Right lobe of liver (tissue), 6 donors: ENCODE data around the gene GRIA4. TPM values are rescaled to one million over a fixed set of nuclear protein-coding genes. Genes with fewer than 3 reads are reported as not detected.

Experiments
- ATAC-seq, 4 donors: fragments of 200-7000 bp; cut with Tn5 transposase; one replicate each; pipeline ENCODE4 v1.9.1; 2020; ENCODE audit warnings: mild to moderate bottlenecking in 4 of 4, moderate library complexity in 4 of 4
- DNase-seq, 3 donors: peaks; one replicate each; pipeline ENCODE4 v3.0.0-alpha.2; 2020
- H3K27ac ChIP-seq, 3 donors: fragments of 200-600 bp; one replicate each; pipeline ENCODE4 v1.8.0; 2022
- H3K27me3 ChIP-seq, 2 donors: fragments of 200-600 bp; one replicate each; pipeline ENCODE4 v1.8.0; 2022
- H3K36me3 ChIP-seq, 4 donors: fragments of 200-600 bp; sonication (generic) in 1 of 4; one replicate each; pipeline versions ENCODE4 v1.5.1 to v1.8.0; 2017 to 2022; ENCODE audit warnings: control low read depth in 1 of 4
- H3K4me1 ChIP-seq, 4 donors: fragments of 200-600 bp; sonication (generic) in 1 of 4; one replicate each; pipeline versions ENCODE4 v1.5.1 to v1.8.0; 2017 to 2022; ENCODE audit warnings: control low read depth in 1 of 4
- H3K4me3 ChIP-seq, 3 donors: fragments of 200-600 bp; one replicate each; pipeline ENCODE4 v1.8.0; 2022
- H3K9me3 ChIP-seq, 4 donors: fragments of 200-600 bp; sonication (generic) in 1 of 4; one replicate each; pipeline versions ENCODE4 v1.5.1 to v1.8.0; 2017 to 2022; ENCODE audit warnings: control low read depth in 1 of 4
- POLR2A ChIP-seq: fragments of 450-650 bp; IDR thresholded peaks from one replicate; pipeline ENCODE4 v1.6.1; 2017; ENCODE audit warnings: antibody characterized with exemption, mild to moderate bottlenecking
- WGBS: methylation state at CpG from one replicate; pipeline ENCODE4 v1.1.6; 2018; ENCODE audit warnings: low coverage, low lambda C conversion rate; ENCODE audit not compliant: insufficient coverage; ENCODE audit errors: missing lambda C conversion rate; 5-methylcytosine and 5-hydroxymethylcytosine counted together
- intact Hi-C, 2 donors: fragments of 100-400 bp; cut with DNase I; formaldehyde crosslinking; loops; one replicate each; pipeline versions ENCODE4 v1.11.2 to v1.14.1; 2022
- total RNA-seq, 6 experiments: library from RNA; depleted of rRNA in 2 of 6; stranded (reverse); fragments of >200 nt in 2 of 6; fragmentation: NEBNext Ultra II Directional in 3 of 6; extraction: Animal tissue kit (Norgen Biotek cat#: 25700) in 3 of 6; gene quantifications; one replicate each; pipeline versions ENCODE4 v1.1.0 to v1.2.4, GENCODE V29; 2016 to 2023
- TF ChIP-seq, protein P1 (sequence below), 4 donors: fragments of 200-600 bp in 3 of 4; fragments of 450-650 bp in 1 of 4; IDR thresholded peaks; one replicate each; pipeline versions ENCODE4 v1.5.1 to v1.8.0; 2016 to 2022; ENCODE audit warnings: antibody characterized with exemption in 4 of 4, mild to moderate bottlenecking in 2 of 4
- donor health status: DM: no; HTN: yes; CAD: no.
- donor health status: DM: no; HTN: no; CAD: no.
- donor health status: DM: no; HTN: no; CAD: no.
- donor health status: DM: no; HTN: yes; CAD: no.
- donor health status: DM: no; HTN: yes; CAD: no.

GRIA4 gene
- total RNA-seq, 6 experiments from 2014 or later = 0.24 TPM; not detected in 5

DNA sequence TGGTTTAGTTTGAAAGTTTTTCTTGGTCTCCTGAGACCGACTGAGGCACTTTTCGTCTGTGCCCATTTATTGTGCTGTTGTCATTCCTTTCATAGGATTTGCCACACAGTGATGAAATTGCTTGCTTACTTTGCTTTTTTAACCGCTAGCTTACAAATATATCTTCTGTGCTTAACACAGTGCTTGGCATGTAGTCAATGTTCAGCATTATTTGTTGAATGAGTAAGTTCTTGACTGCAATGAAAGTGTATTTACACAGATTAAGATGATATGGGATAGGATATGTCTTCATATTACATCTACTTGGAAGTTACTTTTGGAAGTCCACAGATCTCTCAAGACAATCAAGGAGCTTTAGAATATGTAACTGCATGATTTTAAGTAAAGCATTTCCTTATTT, 91.2 kb downstream of the GRIA4 start:
- no peak for ATAC-seq
- Histone ChIP-seq H3K27me3 (no peaks in the 10 kb centered on the region), H3K4me3 (no peak overlapping the region), H3K4me1 (no peaks in the 10 kb centered on the region), H3K9me3 (no peaks in the 10 kb centered on the region), H3K36me3 (no peaks in the 10 kb centered on the region), H3K27ac (no peak overlapping the region)
- 58% methylated on average over 3 of the region's 3 CpGs for WGBS
- intact Hi-C loops = no loop called here
- DNase-seq = no peak
- no peak for TF ChIP-seq POLR2A
- TF ChIP-seq, protein P1, sequence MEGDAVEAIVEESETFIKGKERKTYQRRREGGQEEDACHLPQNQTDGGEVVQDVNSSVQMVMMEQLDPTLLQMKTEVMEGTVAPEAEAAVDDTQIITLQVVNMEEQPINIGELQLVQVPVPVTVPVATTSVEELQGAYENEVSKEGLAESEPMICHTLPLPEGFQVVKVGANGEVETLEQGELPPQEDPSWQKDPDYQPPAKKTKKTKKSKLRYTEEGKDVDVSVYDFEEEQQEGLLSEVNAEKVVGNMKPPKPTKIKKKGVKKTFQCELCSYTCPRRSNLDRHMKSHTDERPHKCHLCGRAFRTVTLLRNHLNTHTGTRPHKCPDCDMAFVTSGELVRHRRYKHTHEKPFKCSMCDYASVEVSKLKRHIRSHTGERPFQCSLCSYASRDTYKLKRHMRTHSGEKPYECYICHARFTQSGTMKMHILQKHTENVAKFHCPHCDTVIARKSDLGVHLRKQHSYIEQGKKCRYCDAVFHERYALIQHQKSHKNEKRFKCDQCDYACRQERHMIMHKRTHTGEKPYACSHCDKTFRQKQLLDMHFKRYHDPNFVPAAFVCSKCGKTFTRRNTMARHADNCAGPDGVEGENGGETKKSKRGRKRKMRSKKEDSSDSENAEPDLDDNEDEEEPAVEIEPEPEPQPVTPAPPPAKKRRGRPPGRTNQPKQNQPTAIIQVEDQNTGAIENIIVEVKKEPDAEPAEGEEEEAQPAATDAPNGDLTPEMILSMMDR (IDR thresholded peaks at IDR 0.05) = no peak

DNA sequence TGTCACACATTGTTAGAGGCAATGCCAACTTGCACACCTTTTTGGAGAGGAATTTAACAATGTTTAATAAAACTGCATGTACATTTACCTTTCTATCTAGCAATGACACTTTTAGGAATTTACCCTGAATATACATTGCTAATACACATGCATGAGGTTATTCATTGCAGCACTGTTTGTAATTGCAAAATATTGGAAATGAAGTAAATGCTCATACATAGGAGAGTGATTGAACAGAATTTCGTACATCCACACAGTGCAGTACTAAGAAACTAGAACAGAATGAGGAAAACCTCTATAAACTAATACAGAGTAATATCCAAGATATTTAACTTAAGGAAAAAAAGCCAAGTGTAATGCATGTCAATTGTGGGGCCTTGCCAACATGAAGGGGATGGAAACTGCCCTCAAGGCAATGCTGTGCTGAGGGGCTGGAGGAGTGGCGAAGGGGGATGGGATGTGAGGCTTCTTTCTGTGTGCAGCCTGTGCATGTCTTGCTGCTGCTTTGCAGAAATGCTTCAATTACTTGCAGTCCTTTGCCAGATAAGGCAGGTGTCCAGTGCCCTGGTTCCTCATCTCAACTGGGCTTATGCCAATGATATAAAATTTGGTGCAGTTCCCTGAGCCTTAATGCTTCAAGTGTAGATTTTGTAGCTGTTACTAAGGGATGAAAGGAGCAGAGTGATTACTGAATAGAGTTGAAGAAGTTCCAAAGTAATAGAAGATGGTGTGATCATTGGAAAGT, 96.1 kb downstream of the GRIA4 start:
- Histone ChIP-seq H3K4me3 (no peak overlapping the region), H3K4me1 (no peaks in the 10 kb centered on the region), H3K9me3 (no peaks in the 10 kb centered on the region), H3K36me3 (no peaks in the 10 kb centered on the region), H3K27me3 (no peaks in the 10 kb centered on the region), H3K27ac (no peak overlapping the region)
- DNase-seq = no peak
- 16% methylated on average over 1 of the region's 2 CpGs for WGBS
- intact Hi-C loops = no loop called here
- TF ChIP-seq, protein P1 (IDR thresholded peaks at IDR 0.05) = no peak
- no peak for TF ChIP-seq POLR2A
- ATAC-seq = no peak

DNA sequence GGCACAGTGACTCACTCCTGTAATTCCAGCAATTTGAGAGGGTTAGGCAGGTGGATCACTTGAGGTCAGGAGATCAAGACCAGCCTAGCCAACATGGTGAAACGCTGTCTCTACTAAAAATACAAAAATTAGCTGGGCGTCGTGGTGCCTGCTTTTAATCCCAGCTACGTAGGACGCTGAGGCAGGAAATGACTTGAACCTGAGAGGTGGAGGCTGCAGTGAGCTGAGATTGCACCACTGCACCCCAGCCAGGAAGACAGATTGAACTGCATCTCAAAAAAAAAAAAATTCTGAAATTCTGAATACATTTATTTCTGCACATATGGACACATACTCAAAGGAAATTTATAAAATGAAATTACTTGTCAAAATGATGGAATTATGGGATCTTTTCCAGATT, 103.2 kb downstream of the GRIA4 start:
- no peak for DNase-seq
- WGBS = 47% methylated on average over 5 of the region's 5 CpGs
- TF ChIP-seq, protein P1 (IDR thresholded peaks at IDR 0.05) = no peak
- TF ChIP-seq POLR2A = no peak

DNA sequence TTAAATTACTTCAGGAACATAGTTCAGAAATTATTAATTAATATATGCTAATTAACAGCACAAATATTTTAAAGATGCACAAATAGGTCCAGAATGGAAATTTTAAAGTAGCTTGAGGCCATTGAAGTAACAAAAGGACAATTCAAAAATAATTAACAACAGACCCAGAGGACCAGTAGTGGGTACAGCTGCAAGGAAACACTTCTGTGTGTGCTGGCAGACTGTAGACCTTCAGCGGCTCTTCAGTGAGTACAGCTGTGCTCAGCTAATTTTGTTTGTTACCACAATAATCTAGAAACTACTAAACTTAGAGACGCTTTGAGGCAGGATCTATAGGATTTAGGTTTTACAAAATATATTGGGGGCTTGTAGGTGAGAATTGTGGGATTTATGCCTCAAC, 103.8 kb downstream of the GRIA4 start:
- Histone ChIP-seq H3K9me3 (no peaks in the 10 kb centered on the region), H3K36me3 (no peaks in the 10 kb centered on the region), H3K4me3 (no peak overlapping the region), H3K27me3 (no peaks in the 10 kb centered on the region), H3K4me1 (no peaks in the 10 kb centered on the region), H3K27ac (no peak overlapping the region)
- ATAC-seq (no peak), DNase-seq (no peak)
- WGBS = 79% methylated on average over 2 of the region's 2 CpGs
- TF ChIP-seq, protein P1 (IDR thresholded peaks at IDR 0.05) = no peak
- no peak for TF ChIP-seq POLR2A
- intact Hi-C loops = no loop called here

More for the DNA sequence above, 103.2 kb downstream of the GRIA4 start:
- Histone ChIP-seq H3K4me1 (no peaks in the 10 kb centered on the region), H3K27ac (no peak overlapping the region), H3K27me3 (no peaks in the 10 kb centered on the region), H3K36me3 (no peaks in the 10 kb centered on the region), H3K4me3 (no peak overlapping the region), H3K9me3 (no peaks in the 10 kb centered on the region)
- ATAC-seq = no peak
- intact Hi-C loops = no loop called here
